ENCODE measurements around the gene PIK3R2. TPM values are rescaled to one million over a fixed set of nuclear protein-coding genes. Genes with fewer than 3 reads are reported as not detected.

The PIK3R2 gene
- total RNA-seq, 2 experiments from 2014 or later: 3.2 to 20.5 TPM

GRCh38 chr19:18130523-18131242 lies 22.3 kb upstream of the PIK3R2 start:
- BruUV-seq (replicated peaks): no TSS peak
- H3K36me3 ChIP-seq (ENCODE audit: insufficient read depth, low read length): peaks cover 83% of the 10 kb centered on the region
- no peaks in the 10 kb centered on the region for H4K20me1 ChIP-seq (ENCODE audit: insufficient read depth, low read length)
- H3K4me2 ChIP-seq (ENCODE audit: low read length): no peak overlapping the region
- no peak overlapping the region for H3K27ac ChIP-seq (ENCODE audit: low read depth, low read length, poor library complexity, severe bottlenecking)
- ChIA-PET POLR2A (no interaction called here), CTCF (ENCODE audit: unreplicated experiment) (no interaction called here)
- intact Hi-C loops (cut with micrococcal nuclease; ENCODE audit: unreplicated experiment): no loop called here
- no peaks in the 10 kb centered on the region for H3K9me2 ChIP-seq (ENCODE audit: insufficient read depth, low read length)
- H3K9me3 ChIP-seq (ENCODE audit: low read length): no peaks in the 10 kb centered on the region
- no peaks in the 10 kb centered on the region for H3K79me2 ChIP-seq (ENCODE audit: insufficient read depth, low read depth, low read length)
- TF ChIP-seq CTCF (conservative IDR thresholded peaks at IDR 0.05; ENCODE audit: low read length): no peak
- no peak for TF ChIP-seq EZH2phosphoT487 (IDR thresholded peaks at IDR 0.05; ENCODE audit: borderline replicate concordance, low read depth, low read length)
- H3K4me1 ChIP-seq (ENCODE audit: insufficient read depth, low read length, poor library complexity, severe bottlenecking): no peaks in the 10 kb centered on the region
- no peak for DNase-seq (ENCODE audit: low spot score)
- no peak overlapping the region for H3K4me3 ChIP-seq (ENCODE audit: low read depth, low read length, poor library complexity, severe bottlenecking)
- H2AFZ ChIP-seq (ENCODE audit: low read length): no peak overlapping the region

GRCh38 chr19:18131841-18132596 lies 20.9 kb upstream of the PIK3R2 start:
- TF ChIP-seq EZH2phosphoT487 (IDR thresholded peaks at IDR 0.05; ENCODE audit: borderline replicate concordance, low read depth, low read length): no peak
- no peak for TF ChIP-seq CTCF (conservative IDR thresholded peaks at IDR 0.05; ENCODE audit: low read length)
- no TSS peak for BruUV-seq (replicated peaks)
- peaks cover 86% of the 10 kb centered on the region for H3K36me3 ChIP-seq (ENCODE audit: insufficient read depth, low read length)
- H3K9me2 ChIP-seq (ENCODE audit: insufficient read depth, low read length): no peaks in the 10 kb centered on the region
- no peak overlapping the region for H3K4me3 ChIP-seq (ENCODE audit: low read depth, low read length, poor library complexity, severe bottlenecking)
- no peak overlapping the region for H2AFZ ChIP-seq (ENCODE audit: low read length)
- no peak overlapping the region for H3K4me2 ChIP-seq (ENCODE audit: low read length)
- H3K4me1 ChIP-seq (ENCODE audit: insufficient read depth, low read length, poor library complexity, severe bottlenecking): no peaks in the 10 kb centered on the region
- no peaks in the 10 kb centered on the region for H3K9me3 ChIP-seq (ENCODE audit: low read length)
- intact Hi-C loops (cut with micrococcal nuclease; ENCODE audit: unreplicated experiment): no loop called here
- no peak for DNase-seq (ENCODE audit: low spot score)
- no peak overlapping the region for H3K27ac ChIP-seq (ENCODE audit: low read depth, low read length, poor library complexity, severe bottlenecking)
- no peaks in the 10 kb centered on the region for H4K20me1 ChIP-seq (ENCODE audit: insufficient read depth, low read length)
- POLR2A ChIA-PET: no interaction called here
- H3K79me2 ChIP-seq (ENCODE audit: insufficient read depth, low read depth, low read length): no peaks in the 10 kb centered on the region
- CTCF ChIA-PET (ENCODE audit: unreplicated experiment): no interaction called here

All from OCI-LY7 (cell line).